ENCODE results near the gene SLC8B1.

Gene SLC8B1

GRCh38 chr12:113334786-113335539 is at the start of gene SLC8B1:
Gene SLC8B1 (minus strand): TSS chr12:113335109. CDS start chr12:113332878, 2,231 bp downstream.
- peak; percentile 60 for DNase-seq

- no peak for DNase-seq
Measured at GRCh38 chr12:113382206-113382605, 47.3 kb upstream of the SLC8B1 start.

- no peak for DNase-seq
Measured at GRCh38 chr12:113381220-113381619, 46.3 kb upstream of the SLC8B1 start.

- no peak for DNase-seq
Measured at GRCh38 chr12:113378291-113378690, 43.4 kb upstream of the SLC8B1 start.

- DNase-seq, result no peak
Measured at GRCh38 chr12:113374823-113375428, 40.0 kb upstream of the SLC8B1 start.

- no peak for DNase-seq
Measured at GRCh38 chr12:113373969-113374368, 39.1 kb upstream of the SLC8B1 start.

GRCh38 chr12:113373440-113373839 is 38.5 kb upstream of the SLC8B1 start:
- no peak for DNase-seq

GRCh38 chr12:113372371-113372770 is 37.5 kb upstream of the SLC8B1 start:
- DNase-seq, result no peak

GRCh38 chr12:113371808-113372207 is 36.9 kb upstream of the SLC8B1 start:
- no peak for DNase-seq

GRCh38 chr12:113370923-113371682 is 36.2 kb upstream of the SLC8B1 start:
- no peak for DNase-seq

- no peak for DNase-seq
Measured at GRCh38 chr12:113369391-113369985, 34.6 kb upstream of the SLC8B1 start.

- DNase-seq, result no peak
Measured at GRCh38 chr12:113368331-113368730, 33.4 kb upstream of the SLC8B1 start.

- DNase-seq, result no peak
Measured at GRCh38 chr12:113366827-113367226, 31.9 kb upstream of the SLC8B1 start.

- DNase-seq, result no peak
Measured at GRCh38 chr12:113365639-113366395, 30.9 kb upstream of the SLC8B1 start.

- DNase-seq, result no peak
Measured at GRCh38 chr12:113364698-113365097, 29.8 kb upstream of the SLC8B1 start.

- no peak for DNase-seq
Measured at GRCh38 chr12:113361574-113362370, 26.9 kb upstream of the SLC8B1 start.

GRCh38 chr12:113359939-113360748 is 25.2 kb upstream of the SLC8B1 start:
- DNase-seq, result no peak

- DNase-seq, result no peak
Measured at GRCh38 chr12:113359133-113359938, 24.4 kb upstream of the SLC8B1 start.

- peak; percentile 70 for DNase-seq
Measured at GRCh38 chr12:113358381-113359132, 23.6 kb upstream of the SLC8B1 start, which contains the start of gene PLBD2. Gene PLBD2 (plus strand): TSS chr12:113358587. CDS start chr12:113358601, 14 bp downstream.

Measured in NCI-H226 (cell line).